NT2/D1 (cell line): ENCODE measurements around the gene PURA.

Source experiments
- DNase-seq: peaks from one replicate; pipeline ENCODE4 v3.0.0-alpha.2; 2011; ENCODE audit warnings: low read depth, low spot score
- H3K27me3 ChIP-seq: 2 replicates; pipeline ENCODE4 v1.6.0; 2011; ENCODE audit warnings: mild to moderate bottlenecking; ENCODE audit not compliant: insufficient read length, insufficient read depth
- H3K36me3 ChIP-seq: 2 replicates; pipeline ENCODE4 v1.6.1; 2011; ENCODE audit warnings: mild to moderate bottlenecking, low read length, mixed read lengths; ENCODE audit not compliant: insufficient read depth, insufficient read length
- H3K4me1 ChIP-seq: 2 replicates; pipeline ENCODE4 v1.5.1; 2011; ENCODE audit not compliant: insufficient read depth, insufficient read length
- H3K4me3 ChIP-seq: 2 replicates; pipeline ENCODE4 v1.5.1; 2011; ENCODE audit warnings: low read depth; ENCODE audit not compliant: insufficient read length
- H3K9ac ChIP-seq: 2 replicates; pipeline ENCODE4 v1.6.0; 2011; ENCODE audit warnings: low read depth; ENCODE audit not compliant: insufficient read length
- H3K9me3 ChIP-seq: 2 replicates; pipeline ENCODE4 v1.5.1; 2011; ENCODE audit warnings: mild to moderate bottlenecking, low read length; ENCODE audit not compliant: insufficient read depth
- SUZ12 ChIP-seq: IDR thresholded peaks from 2 replicates; pipeline ENCODE4 v1.6.1; 2011; ENCODE audit not compliant: insufficient read length, insufficient read depth; ENCODE audit errors: extremely low read depth
- YY1 ChIP-seq: IDR thresholded peaks from 2 replicates; pipeline ENCODE4 v1.6.1; 2011; ENCODE audit not compliant: insufficient read length, insufficient read depth
- ZNF274 ChIP-seq: IDR thresholded peaks from 2 replicates; pipeline ENCODE4 v1.6.1; 2011; ENCODE audit warnings: mild to moderate bottlenecking, low read depth, low read length

Gene PURA

GRCh38 chr5:140113699-140114263 lies at the start of gene PURA:
PURA (plus strand) TSS chr5:140114109; CDS start chr5:140114182, 73 bp downstream.
- DNase-seq, result peak; percentile 84
- Histone ChIP-seq H3K27me3 (peaks cover 48% of the 10 kb centered on the region), H3K9me3 (no peaks in the 10 kb centered on the region), H3K9ac (peak within 1 kb of the TSS; percentile 85), H3K36me3 (no peaks in the 10 kb centered on the region), H3K4me3 (peak within 1 kb of the TSS; percentile 82), H3K4me1 (peaks cover 3% of the 10 kb centered on the region)
- TF ChIP-seq YY1 (no peak), SUZ12 (peak; percentile 14)

GRCh38 chr5:140072812-140073211 lies 41.1 kb upstream of the PURA start:
- no peak for DNase-seq
- no peaks in the 10 kb centered on the region for H3K36me3 ChIP-seq
- no peak for TF ChIP-seq ZNF274
- no peak for TF ChIP-seq SUZ12
- TF ChIP-seq YY1, result no peak

GRCh38 chr5:140073296-140073695 lies 40.6 kb upstream of the PURA start:
- DNase-seq, result no peak
- no peaks in the 10 kb centered on the region for H3K27me3 ChIP-seq
- no peak for TF ChIP-seq SUZ12
- TF ChIP-seq ZNF274, result no peak
- TF ChIP-seq YY1, result no peak
- H3K4me3 ChIP-seq, result no peak overlapping the region
- H3K4me1 ChIP-seq, result no peaks in the 10 kb centered on the region
- H3K36me3 ChIP-seq, result no peaks in the 10 kb centered on the region
- H3K9ac ChIP-seq, result no peak overlapping the region
- no peaks in the 10 kb centered on the region for H3K9me3 ChIP-seq

More at GRCh38 chr5:140072812-140073211, 41.1 kb upstream of the PURA start:
- H3K9me3 ChIP-seq, result no peaks in the 10 kb centered on the region
- H3K4me3 ChIP-seq, result no peak overlapping the region
- no peaks in the 10 kb centered on the region for H3K4me1 ChIP-seq
- H3K9ac ChIP-seq, result no peak overlapping the region
- no peaks in the 10 kb centered on the region for H3K27me3 ChIP-seq

GRCh38 chr5:140075371-140075770 lies 38.5 kb upstream of the PURA start:
- H3K9me3 ChIP-seq, result no peaks in the 10 kb centered on the region
- H3K27me3 ChIP-seq, result no peaks in the 10 kb centered on the region
- no peaks in the 10 kb centered on the region for H3K4me1 ChIP-seq
- H3K9ac ChIP-seq, result no peak overlapping the region
- no peaks in the 10 kb centered on the region for H3K36me3 ChIP-seq
- TF ChIP-seq SUZ12 (no peak), YY1 (no peak), ZNF274 (no peak)
- no peak overlapping the region for H3K4me3 ChIP-seq
- no peak for DNase-seq

- TF ChIP-seq ZNF274, result no peak
- TF ChIP-seq SUZ12, result no peak
- no peak for TF ChIP-seq YY1
- H3K27me3 ChIP-seq, result no peaks in the 10 kb centered on the region
- H3K4me1 ChIP-seq, result no peaks in the 10 kb centered on the region
- DNase-seq, result no peak
- no peak overlapping the region for H3K4me3 ChIP-seq
- no peaks in the 10 kb centered on the region for H3K36me3 ChIP-seq
- no peak overlapping the region for H3K9ac ChIP-seq
- H3K9me3 ChIP-seq, result no peaks in the 10 kb centered on the region
These were observed 37.8 kb upstream of the PURA start for GRCh38 chr5:140076142-140076541.

GRCh38 chr5:140076788-140077187 lies 37.1 kb upstream of the PURA start:
- no peak overlapping the region for H3K9ac ChIP-seq
- no peaks in the 10 kb centered on the region for H3K27me3 ChIP-seq
- no peak overlapping the region for H3K4me3 ChIP-seq
- no peak for DNase-seq
- no peaks in the 10 kb centered on the region for H3K4me1 ChIP-seq
- no peaks in the 10 kb centered on the region for H3K36me3 ChIP-seq
- no peaks in the 10 kb centered on the region for H3K9me3 ChIP-seq
- no peak for TF ChIP-seq YY1
- TF ChIP-seq SUZ12, result no peak

- no peaks in the 10 kb centered on the region for H3K27me3 ChIP-seq
- no peaks in the 10 kb centered on the region for H3K4me1 ChIP-seq
- no peaks in the 10 kb centered on the region for H3K9me3 ChIP-seq
- TF ChIP-seq SUZ12 (no peak), YY1 (no peak), ZNF274 (no peak)
- no peaks in the 10 kb centered on the region for H3K36me3 ChIP-seq
- H3K4me3 ChIP-seq, result no peak overlapping the region
- DNase-seq, result no peak
- no peak overlapping the region for H3K9ac ChIP-seq
These were observed 30.8 kb upstream of the PURA start for GRCh38 chr5:140083120-140083519.

GRCh38 chr5:140083650-140084049 lies 30.3 kb upstream of the PURA start:
- Histone ChIP-seq H3K4me3 (no peak overlapping the region), H3K9me3 (no peaks in the 10 kb centered on the region), H3K4me1 (no peaks in the 10 kb centered on the region), H3K27me3 (no peaks in the 10 kb centered on the region), H3K36me3 (no peaks in the 10 kb centered on the region), H3K9ac (no peak overlapping the region)
- DNase-seq, result no peak
- TF ChIP-seq SUZ12, result no peak
- TF ChIP-seq ZNF274, result no peak
- TF ChIP-seq YY1, result no peak
